GM12865 (cell line): ENCODE measurements around the gene MSX2.

Experiments
- DNase-seq: peaks from one replicate; pipeline ENCODE4 v3.0.0; 2010; ENCODE audit warnings: low read depth
- H3K4me3 ChIP-seq: 2 replicates; pipeline ENCODE4 v1.5.1; 2011; ENCODE audit warnings: mild to moderate bottlenecking, low read depth, low read length, control low read depth
- CTCF ChIP-seq: IDR thresholded peaks from 2 replicates; pipeline ENCODE4 v1.5.1; 2011; ENCODE audit warnings: low read length, control low read depth, low read depth, inconsistent platforms; ENCODE audit not compliant: insufficient read depth; ENCODE audit errors: missing control alignments

The MSX2 gene

DNA sequence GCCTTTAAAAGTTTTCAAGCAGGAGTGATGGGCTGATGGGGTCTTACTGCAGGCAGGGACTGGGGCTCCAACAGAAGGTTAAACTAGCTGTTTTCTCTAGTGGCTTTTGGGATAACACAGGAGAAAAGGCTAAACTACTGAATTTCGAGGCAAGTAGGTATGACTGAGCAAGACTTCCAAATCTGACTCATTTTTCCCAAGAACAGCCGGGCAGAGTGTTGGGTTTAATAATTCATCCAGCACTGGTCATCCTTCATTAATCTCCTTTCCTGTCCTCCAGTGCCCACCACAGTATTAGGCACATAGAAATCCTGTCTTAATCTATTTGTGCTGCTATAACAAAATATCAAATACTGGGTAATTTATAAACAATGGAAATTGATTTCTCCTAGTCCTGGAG, 20.5 kb downstream of the MSX2 start:
- no peak for DNase-seq
- TF ChIP-seq CTCF, result no peak
- no peak overlapping the region for H3K4me3 ChIP-seq

GRCh38 chr5:174745590-174746103, 21.3 kb downstream of the MSX2 start:
- H3K4me3 ChIP-seq, result no peak overlapping the region

GRCh38 chr5:174750711-174751110, 26.3 kb downstream of the MSX2 start:
- H3K4me3 ChIP-seq, result no peak overlapping the region

More at GRCh38 chr5:174745590-174746103, 21.3 kb downstream of the MSX2 start:
- no peak for TF ChIP-seq CTCF
- no peak for DNase-seq

DNA sequence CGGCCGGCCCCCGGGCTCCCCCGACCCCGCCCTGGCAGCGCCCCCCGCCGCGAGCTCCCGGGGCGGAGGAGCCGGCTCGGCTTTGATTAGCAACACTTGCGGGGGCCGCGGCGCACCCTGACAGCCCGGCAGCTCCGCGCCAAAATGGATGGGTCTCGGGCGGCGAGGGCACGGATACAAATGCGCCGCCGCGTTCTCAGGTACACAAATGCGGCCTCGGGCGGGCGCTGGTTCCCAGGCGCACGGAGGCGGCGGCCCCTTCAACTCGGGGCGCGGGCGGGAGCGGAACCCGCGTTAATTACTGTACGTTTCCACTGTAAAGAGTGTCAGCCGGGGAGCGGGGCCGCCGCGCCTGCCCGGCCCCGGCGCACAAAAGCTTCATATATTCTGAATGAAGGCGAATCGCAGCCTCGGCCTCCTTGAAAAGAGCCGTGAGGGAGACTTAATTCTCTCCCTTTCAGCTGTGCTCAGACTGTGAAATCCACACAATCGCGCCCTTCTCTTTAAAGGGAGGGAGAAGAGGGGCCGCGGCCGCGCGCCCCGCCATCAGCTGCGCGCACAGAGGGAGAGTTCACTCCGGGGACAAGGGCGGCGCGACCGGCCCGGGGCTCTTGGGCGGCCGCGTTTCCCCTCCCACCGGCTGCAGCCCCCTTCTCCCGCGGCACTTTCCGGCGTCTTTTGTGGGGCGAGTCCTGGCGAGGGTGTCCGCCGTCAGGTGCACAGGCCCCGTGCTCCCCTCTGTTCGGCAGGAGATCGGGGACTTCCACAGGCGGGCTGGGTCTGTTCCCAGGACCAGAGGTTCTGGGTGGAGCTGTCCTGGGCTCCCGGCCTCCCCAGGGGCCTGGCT, 27.0 kb downstream of the MSX2 start:
- no peak for TF ChIP-seq CTCF
- H3K4me3 ChIP-seq, result no peak overlapping the region

More at GRCh38 chr5:174750711-174751110, 26.3 kb downstream of the MSX2 start:
- no peak for TF ChIP-seq CTCF
- no peak for DNase-seq

GRCh38 chr5:174752121-174752520, 27.7 kb downstream of the MSX2 start:
- TF ChIP-seq CTCF, result no peak
- no peak for DNase-seq
- no peak overlapping the region for H3K4me3 ChIP-seq

More for the DNA sequence above, 27.0 kb downstream of the MSX2 start:
- DNase-seq, result no peak

DNA sequence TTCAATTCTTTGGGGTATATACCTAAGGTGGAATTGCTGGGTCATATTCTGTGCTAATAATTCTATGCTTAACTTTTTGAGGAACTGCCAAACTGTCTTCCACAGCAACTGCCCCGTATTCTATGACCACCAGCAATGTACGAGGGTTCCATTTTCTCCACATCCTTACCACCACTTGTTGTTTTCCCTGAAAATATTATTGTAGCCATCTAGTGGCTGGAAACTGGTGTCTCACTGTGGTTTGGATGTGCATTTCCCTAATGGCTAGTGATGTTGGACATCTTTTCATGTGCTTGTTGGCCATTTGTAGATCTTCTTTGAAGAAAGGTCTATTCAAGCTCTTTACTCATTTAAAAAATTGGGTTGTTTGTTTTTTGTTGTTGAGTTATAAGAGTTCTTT, 30.7 kb downstream of the MSX2 start:
- TF ChIP-seq CTCF, result no peak
- no peak overlapping the region for H3K4me3 ChIP-seq
- no peak for DNase-seq

DNA sequence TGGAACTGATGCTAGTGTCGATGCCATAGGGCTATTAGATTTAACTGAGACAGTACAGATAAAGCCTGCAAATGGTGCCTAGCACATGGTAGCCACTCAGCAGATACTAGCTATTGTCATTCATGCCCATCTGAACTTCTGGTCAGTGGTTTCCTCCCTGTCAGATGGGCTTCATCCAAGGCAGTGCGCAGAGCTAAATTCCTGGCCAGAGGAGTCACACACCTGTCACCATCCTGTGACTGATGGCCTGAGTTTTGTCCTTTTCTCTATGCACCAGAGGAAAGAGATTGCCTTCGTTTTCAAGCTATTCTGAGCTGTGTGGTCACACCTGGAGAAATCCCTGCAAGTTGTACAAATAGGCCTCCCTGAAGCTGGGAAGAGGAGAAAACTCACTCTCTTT, 34.7 kb downstream of the MSX2 start:
- TF ChIP-seq CTCF, result no peak
- no peak for DNase-seq
- no peak overlapping the region for H3K4me3 ChIP-seq
